ENCODE measurements around the gene EPS15. TPM values are rescaled to one million over a fixed set of nuclear protein-coding genes. Genes with fewer than 3 reads are reported as not detected.

The EPS15 gene
- total and polyA plus RNA-seq, 2 of the 13 experiments (the other 11 are each of a cell fraction or from before 2014, with no cell fraction given): 14.3 to 19.3 TPM

- TF ChIP-seq ZNF691 (CRISPR knock-in tag; IDR thresholded peaks at IDR 0.05; ENCODE audit: borderline replicate concordance, low read depth): no peak
- TF ChIP-seq ZNF33A (CRISPR knock-in tag; IDR thresholded peaks at IDR 0.05; ENCODE audit: borderline replicate concordance): no peak
- TF ChIP-seq HNF4G (IDR thresholded peaks at IDR 0.05; ENCODE audit: borderline replicate concordance, low read depth, low read length): no peak
- no peak for TF ChIP-seq HNF4G (CRISPR knock-in tag; IDR thresholded peaks at IDR 0.05; ENCODE audit: borderline replicate concordance, low read depth)
- no peak for TF ChIP-seq THAP8 (CRISPR knock-in tag; IDR thresholded peaks at IDR 0.05; ENCODE audit: borderline replicate concordance)
- no peak for TF ChIP-seq ZMYM3 (CRISPR knock-in tag; IDR thresholded peaks at IDR 0.05)
- no peak for TF ChIP-seq ISL2 (CRISPR knock-in tag; IDR thresholded peaks at IDR 0.05)
- TF ChIP-seq SOX13 (IDR thresholded peaks at IDR 0.05): no peak
- TF ChIP-seq SOX13 (CRISPR knock-in tag; conservative IDR thresholded peaks at IDR 0.05 in 1 of 2, IDR thresholded peaks at IDR 0.05 in 1 of 2): 0 out of 4 replicates have a peak, but pooled peaks of 1 of the 2 experiments have one; percentile 30
These were observed 16.0 kb upstream of the EPS15 start (continued) for GRCh38 chr1:51535006-51535592.

- no peak overlapping the region for H3K9ac ChIP-seq (ENCODE audit: insufficient read depth, low read depth, low read length)
- no peak for FAIRE-seq
- no peaks in the 10 kb centered on the region for H3K36me3 ChIP-seq (replicated peaks in 1 of 2; ENCODE audit: control insufficient read depth in 1 of 2, insufficient read depth in 2 of 2, low read length in 2 of 2)
- H3K79me2 ChIP-seq (ENCODE audit: insufficient read depth, low read length): no peaks in the 10 kb centered on the region
- no peaks in the 10 kb centered on the region for H3K9me3 ChIP-seq (ENCODE audit: low read length)
- intact Hi-C loops (cut with micrococcal nuclease; ENCODE audit: unreplicated experiment): no loop called here
- TF ChIP-seq E2F2 (CRISPR knock-in tag; IDR thresholded peaks at IDR 0.05; ENCODE audit: borderline replicate concordance): no peak
- TF ChIP-seq PTBP1 (IDR thresholded peaks at IDR 0.05; ENCODE audit: low read depth, low read length, poor library complexity, severe bottlenecking): no peak
- TF ChIP-seq ZNF34 (CRISPR knock-in tag; IDR thresholded peaks at IDR 0.05; ENCODE audit: borderline replicate concordance): no peak
- TF ChIP-seq CCAR2 (optimal IDR thresholded peaks at IDR 0.05; ENCODE audit: low read depth, low read length): no peak
- no peak for TF ChIP-seq ZNF580 (CRISPR knock-in tag; IDR thresholded peaks at IDR 0.05; ENCODE audit: borderline replicate concordance, low read depth)
- TF ChIP-seq ZNF441 (CRISPR knock-in tag; IDR thresholded peaks at IDR 0.05; ENCODE audit: borderline replicate concordance): no peak
- TF ChIP-seq SIN3A (IDR thresholded peaks at IDR 0.05; ENCODE audit: borderline replicate concordance, low read depth, low read length): no peak
- TF ChIP-seq HNRNPL (IDR thresholded peaks at IDR 0.05; ENCODE audit: low read depth, low read length): no peak
- TF ChIP-seq ZBTB21 (CRISPR knock-in tag; IDR thresholded peaks at IDR 0.05): no peak
- peaks cover 19% of the 10 kb centered on the region for H3K4me1 ChIP-seq (ENCODE audit: insufficient read depth, low read length)
- DNase-seq (ENCODE audit: low spot score): no peak
- no peak overlapping the region for H3K27ac ChIP-seq (ENCODE audit: extremely low read length, insufficient read depth, low read length)
- no peak overlapping the region for H3K4me2 ChIP-seq (ENCODE audit: low read depth, low read length)
- ChIA-PET CTCF (ENCODE audit: low intra/inter-chr PET ratio, low total read pairs) (no interaction called here), POLR2A (no interaction called here)
- H3K4me3 ChIP-seq (replicated peaks in 1 of 3; ENCODE audit: insufficient read depth in 1 of 3, low read depth in 2 of 3, low read length in 3 of 3): no peak overlapping the region
- ATAC-seq: 0 out of 3 replicates have a peak, but pooled peaks have one; percentile 30
- BruUV-seq (replicated peaks): no TSS peak
- in situ Hi-C loops (cut with HindIII; ENCODE audit: extremely low pct_ligation_motif_present, low pct_unique_long_range_greater_than_20kb): no loop called here
- H3K27me3 ChIP-seq (ENCODE audit: control insufficient read depth in 1 of 2, insufficient read depth in 2 of 2, low read length in 2 of 2): no peaks in the 10 kb centered on the region
- no peaks in the 10 kb centered on the region for H4K20me1 ChIP-seq (ENCODE audit: insufficient read depth, low read length)
- peak overlapping the region; percentile 19 for H2AFZ ChIP-seq (ENCODE audit: low read length)
- WGBS (ENCODE audit: low lambda C conversion rate): 5% methylated on average over 3 of the region's 3 CpGs
These were observed 15.4 kb upstream of the EPS15 start for GRCh38 chr1:51534447-51534846.
